Thymus (tissue), 11 donors: ENCODE data around the gene ACSS1. TPM values are rescaled to one million over a fixed set of nuclear protein-coding genes. Genes with fewer than 3 reads are reported as not detected.
A peak's percentile ranks its signal among the peaks of the same experiment; 100 is the strongest.

ENCODE experiments used
- DNase-seq, 9 donors: peaks; one replicate each; pipeline ENCODE4 v3.0.0-alpha.2; 2013; ENCODE audit warnings: low spot score in 9 of 9, low read depth in 6 of 9, missing footprints in 1 of 9
- H3K27ac ChIP-seq, 2 donors: one replicate each; pipeline ENCODE4 v1.5.1; 2013; ENCODE audit warnings: control low read depth in 1 of 2, low read depth in 1 of 2, low read length in 1 of 2, mild to moderate bottlenecking in 1 of 2, moderate library complexity in 1 of 2
- H3K27me3 ChIP-seq, 2 donors: one replicate each; pipeline ENCODE4 v1.5.1; 2013; ENCODE audit warnings: low read length in 1 of 2; ENCODE audit not compliant: control insufficient read depth in 2 of 2, insufficient read depth in 1 of 2
- H3K36me3 ChIP-seq, 2 donors: one replicate each; pipeline ENCODE4 v1.5.1; 2013; ENCODE audit warnings: low read length in 1 of 2, mild to moderate bottlenecking in 1 of 2, moderate library complexity in 1 of 2; ENCODE audit not compliant: control insufficient read depth in 2 of 2, insufficient read depth in 2 of 2
- H3K4me1 ChIP-seq, 2 donors: one replicate each; pipeline ENCODE4 v1.5.1; 2013; ENCODE audit warnings: low read length in 2 of 2; ENCODE audit not compliant: control insufficient read depth in 2 of 2, insufficient read depth in 2 of 2
- H3K4me3 ChIP-seq, 2 donors: one replicate each; pipeline ENCODE4 v1.5.1; 2013; ENCODE audit warnings: low read length in 2 of 2, control low read depth in 1 of 2, mild to moderate bottlenecking in 1 of 2
- H3K9me3 ChIP-seq, 2 donors: one replicate each; pipeline ENCODE4 v1.5.1; 2013; ENCODE audit warnings: low read length in 1 of 2, mild to moderate bottlenecking in 1 of 2; ENCODE audit not compliant: control insufficient read depth in 2 of 2, insufficient read depth in 1 of 2
- WGBS: extraction: QIAGEN DNeasy Blood & Tissue Kit; methylation state at CpG from one replicate; pipeline ENCODE4 v1.1.7; 2013; 5-methylcytosine and 5-hydroxymethylcytosine counted together
- polyA plus RNA-seq: library from polyadenylated mRNA; stranded (reverse); fragments of 200-250 nt; gene quantifications from one replicate; pipeline ENCODE4 v1.2.3, GENCODE V29; 2013
- total RNA-seq: library from RNA; stranded (reverse); fragments of 120-200 nt; gene quantifications from one replicate; pipeline ENCODE4 v1.2.4, GENCODE V29; 2013
- donor health status: healthy.

ACSS1 gene
- total and polyA plus RNA-seq, 2 donors, result 22.2 to 27.8 TPM

GRCh38 chr20:25020901-25021301 lies 37.0 kb downstream of the ACSS1 start:
- H3K9me3 ChIP-seq, result no peaks in the 10 kb centered on the region
- H3K27me3 ChIP-seq, result no peaks in the 10 kb centered on the region
- no peak overlapping the region for H3K27ac ChIP-seq
- 98% methylated on average over 6 of the region's 6 CpGs for WGBS
- H3K4me3 ChIP-seq, result no peak overlapping the region
- H3K36me3 ChIP-seq, result peaks cover 9 to 26% of the 10 kb centered on the region in 2 donors
- H3K4me1 ChIP-seq, result peaks cover 0 to 7% of the 10 kb centered on the region in 2 donors
- DNase-seq, result no peak

GRCh38 chr20:25020345-25020744 lies 37.6 kb downstream of the ACSS1 start:
- Histone ChIP-seq H3K27ac (no peak overlapping the region), H3K4me1 (peaks cover 0 to 7% of the 10 kb centered on the region in 2 donors), H3K9me3 (no peaks in the 10 kb centered on the region), H3K4me3 (no peak overlapping the region), H3K36me3 (peaks cover 9 to 28% of the 10 kb centered on the region in 2 donors), H3K27me3 (no peaks in the 10 kb centered on the region)
- 98% methylated on average over 5 of the region's 5 CpGs for WGBS
- no peak for DNase-seq

- peaks cover 9 to 32% of the 10 kb centered on the region in 2 donors for H3K36me3 ChIP-seq
- H3K4me1 ChIP-seq, result peaks cover 0 to 7% of the 10 kb centered on the region in 2 donors
- H3K9me3 ChIP-seq, result no peaks in the 10 kb centered on the region
- no peak overlapping the region for H3K27ac ChIP-seq
- 88% methylated on average over 16 of the region's 16 CpGs for WGBS
- H3K4me3 ChIP-seq, result no peak overlapping the region
- DNase-seq, result no peak
- no peaks in the 10 kb centered on the region for H3K27me3 ChIP-seq
Measured at GRCh38 chr20:25019381-25020155, 38.4 kb downstream of the ACSS1 start.

- DNase-seq, result no peak
- Histone ChIP-seq H3K9me3 (no peaks in the 10 kb centered on the region), H3K4me1 (peaks cover 0 to 7% of the 10 kb centered on the region in 2 donors), H3K4me3 (no peak overlapping the region), H3K36me3 (peaks cover 9 to 38% of the 10 kb centered on the region in 2 donors), H3K27ac (no peak overlapping the region), H3K27me3 (no peaks in the 10 kb centered on the region)
- 98% methylated on average over 6 of the region's 6 CpGs for WGBS
Measured at GRCh38 chr20:25018841-25019240, 39.1 kb downstream of the ACSS1 start.

- Histone ChIP-seq H3K36me3 (peaks cover 13 to 42% of the 10 kb centered on the region in 2 donors), H3K9me3 (no peaks in the 10 kb centered on the region), H3K4me3 (no peak overlapping the region), H3K27ac (no peak overlapping the region), H3K27me3 (no peaks in the 10 kb centered on the region), H3K4me1 (peaks cover 0 to 7% of the 10 kb centered on the region in 2 donors)
- no peak for DNase-seq
- 95% methylated on average over 2 of the region's 2 CpGs for WGBS
Measured at GRCh38 chr20:25018425-25018824, 39.5 kb downstream of the ACSS1 start.

GRCh38 chr20:25017257-25017803 lies 40.6 kb downstream of the ACSS1 start:
- peaks cover 18 to 49% of the 10 kb centered on the region in 2 donors for H3K36me3 ChIP-seq
- WGBS, result 94% methylated on average over 14 of the region's 14 CpGs
- no peaks in the 10 kb centered on the region for H3K9me3 ChIP-seq
- no peaks in the 10 kb centered on the region for H3K27me3 ChIP-seq
- peak in 1 of 9 donors; percentile 26 for DNase-seq
- H3K27ac ChIP-seq, result peak overlapping the region in 1 of 2 donors; percentile 69
- no peak overlapping the region for H3K4me3 ChIP-seq
- peaks cover 0 to 7% of the 10 kb centered on the region in 2 donors for H3K4me1 ChIP-seq

- H3K27ac ChIP-seq, result peak overlapping the region in 1 of 2 donors; percentile 3
- H3K4me1 ChIP-seq, result peaks cover 0 to 7% of the 10 kb centered on the region in 2 donors
- no peak for DNase-seq
- H3K4me3 ChIP-seq, result no peak overlapping the region
- peaks cover 25 to 57% of the 10 kb centered on the region in 2 donors for H3K36me3 ChIP-seq
- no peaks in the 10 kb centered on the region for H3K9me3 ChIP-seq
- no peaks in the 10 kb centered on the region for H3K27me3 ChIP-seq
- WGBS, result 97% methylated on average over 11 of the region's 11 CpGs
Measured at GRCh38 chr20:25016471-25016870, 41.5 kb downstream of the ACSS1 start.

GRCh38 chr20:25015986-25016385 lies 42.0 kb downstream of the ACSS1 start:
- Histone ChIP-seq H3K4me3 (no peak overlapping the region), H3K27ac (no peak overlapping the region), H3K4me1 (peaks cover 0 to 7% of the 10 kb centered on the region in 2 donors), H3K36me3 (peaks cover 27 to 57% of the 10 kb centered on the region in 2 donors), H3K27me3 (no peaks in the 10 kb centered on the region), H3K9me3 (no peaks in the 10 kb centered on the region)
- no peak for DNase-seq
- 93% methylated on average over 11 of the region's 11 CpGs for WGBS

- H3K4me3 ChIP-seq, result no peak overlapping the region
- no peak overlapping the region for H3K27ac ChIP-seq
- no peaks in the 10 kb centered on the region for H3K9me3 ChIP-seq
- WGBS, result 96% methylated on average over 11 of the region's 11 CpGs
- peaks cover 36 to 61% of the 10 kb centered on the region in 2 donors for H3K36me3 ChIP-seq
- H3K27me3 ChIP-seq, result no peaks in the 10 kb centered on the region
- H3K4me1 ChIP-seq, result peaks cover 0 to 7% of the 10 kb centered on the region in 2 donors
- no peak for DNase-seq
Measured at GRCh38 chr20:25014816-25015215, 43.1 kb downstream of the ACSS1 start.
